Transverse colon (tissue), 4 donors: ENCODE data around the gene UQCC2. TPM values are rescaled to one million over a fixed set of nuclear protein-coding genes. Genes with fewer than 3 reads are reported as not detected.

Experiments used
- DNase-seq: peaks from one replicate; pipeline ENCODE4 v3.0.0-alpha.2; 2019
- H3K27ac ChIP-seq, 4 donors: fragments of 200-600 bp; sonication (generic); 2 replicates each; pipeline ENCODE4 v1.5.1; 2016 to 2018; ENCODE audit warnings: inconsistent platforms in 4 of 4
- H3K27me3 ChIP-seq: fragments of 200-600 bp; sonication (generic); 2 replicates; pipeline ENCODE4 v1.5.1; 2017; ENCODE audit warnings: inconsistent platforms
- H3K36me3 ChIP-seq, 4 donors: fragments of 200-600 bp; sonication (generic); 2 replicates each; pipeline ENCODE4 v1.5.1; 2017 to 2019; ENCODE audit warnings: inconsistent platforms in 4 of 4
- H3K4me1 ChIP-seq, 4 donors: fragments of 200-600 bp; sonication (generic); 2 replicates each; pipeline ENCODE4 v1.5.1; 2017 to 2020; ENCODE audit warnings: inconsistent platforms in 4 of 4
- H3K4me3 ChIP-seq, 4 donors: fragments of 200-600 bp; sonication (generic); 1 replicate in 1 of 4; 2 replicates in 3 of 4; pipeline versions ENCODE4 v1.5.1 to v1.6.1; 2017 to 2019; ENCODE audit warnings: inconsistent platforms in 4 of 4
- H3K9me3 ChIP-seq, 2 donors: fragments of 200-600 bp; sonication (generic); 2 replicates each; pipeline ENCODE4 v1.5.1; 2017 to 2019; ENCODE audit warnings: inconsistent platforms in 2 of 2
- CTCF ChIP-seq, 5 experiments: fragments of 200-600 bp in 3 of 5; fragments of 450-650 bp in 2 of 5; sonication (generic) in 3 of 5; IDR thresholded peaks; 1 replicate in 2 of 5; 2 replicates in 3 of 5; pipeline ENCODE4 v1.5.1; 2016 to 2017; ENCODE audit warnings: antibody characterized with exemption in 5 of 5, inconsistent platforms in 3 of 5, mild to moderate bottlenecking in 2 of 5, moderate library complexity in 1 of 5
- EP300 ChIP-seq: sonication (generic); formaldehyde crosslinking; IDR thresholded peaks from one replicate; pipeline ENCODE4 v1.6.1; 2017; ENCODE audit warnings: antibody characterized with exemption, low read depth
- POLR2A ChIP-seq: fragments of 450-650 bp; IDR thresholded peaks from one replicate; pipeline ENCODE4 v1.6.1; 2016; ENCODE audit warnings: antibody characterized with exemption, mild to moderate bottlenecking, moderate library complexity
- POLR2AphosphoS5 ChIP-seq, 3 donors: sonication (generic); formaldehyde crosslinking; IDR thresholded peaks; one replicate each; pipeline ENCODE4 v1.6.1; 2016; ENCODE audit warnings: antibody characterized with exemption in 3 of 3
- WGBS, 2 donors: methylation state at CpG; one replicate each; pipeline ENCODE4 v1.1.5; 2018; ENCODE audit warnings: low coverage in 1 of 2; 5-methylcytosine and 5-hydroxymethylcytosine counted together
- in situ Hi-C, 4 donors: fragments of 200-750 bp; cut with MboI; loops; one replicate each; pipeline versions ENCODE4 v1.15.0 to v1.15.1; 2017; ENCODE audit warnings: low sequenced_read_pairs in 3 of 4, low pct_ligation_motif_present in 1 of 4, low pct_unique_long_range_greater_than_20kb in 1 of 4
- intact Hi-C: fragments of 100-400 bp; cut with DNase I; formaldehyde crosslinking; loops from one replicate; pipeline ENCODE4 v1.15.1; 2023; ENCODE audit warnings: low total_unique reads
- total RNA-seq, 4 donors: library from RNA; depleted of rRNA; stranded (reverse); fragments of >200 nt; gene quantifications; one replicate each; pipeline ENCODE4 v1.1.0, GENCODE V29; 2016

The UQCC2 gene
- total RNA-seq, 4 donors from 2014 or later = 2.8 to 17.6 (median 8.8) TPM

- H3K27ac ChIP-seq = no peak overlapping the region
- TF ChIP-seq POLR2A (no peak), POLR2AphosphoS5 (IDR thresholded peaks at IDR 0.05) (no peak), EP300 (no peak), CTCF (IDR thresholded peaks at IDR 0.05) (no peak)
- WGBS, 2 donors = 71% methylated on average over 6 of the region's 6 CpGs; no CpG with 5 or more reads in 1 of the 2 donors
- no peaks in the 10 kb centered on the region for H3K4me1 ChIP-seq
- no peak for DNase-seq
- H3K9me3 ChIP-seq = no peaks in the 10 kb centered on the region
- no peak overlapping the region for H3K4me3 ChIP-seq
- intact Hi-C loops (loop anchor here (10.0 kb wide), 1 partner anchor 92 kb away; no protein-coding TSS in a partner anchor), in situ Hi-C loops (no loop called here)
- H3K27me3 ChIP-seq = no peaks in the 10 kb centered on the region
- peaks cover 0 to 25% (median 0%) of the 10 kb centered on the region in 4 donors for H3K36me3 ChIP-seq
Observed at GRCh38 chr6:33686225-33686924, 25.1 kb downstream of the UQCC2 start.

GRCh38 chr6:33685411-33686224 is 25.9 kb downstream of the UQCC2 start:
- TF ChIP-seq POLR2AphosphoS5 (IDR thresholded peaks at IDR 0.05) (no peak), CTCF (IDR thresholded peaks at IDR 0.05) (no peak), EP300 (no peak), POLR2A (no peak)
- Histone ChIP-seq H3K9me3 (no peaks in the 10 kb centered on the region), H3K36me3 (peaks cover 0 to 19% (median 0%) of the 10 kb centered on the region in 4 donors), H3K4me3 (no peak overlapping the region), H3K27me3 (no peaks in the 10 kb centered on the region), H3K4me1 (no peaks in the 10 kb centered on the region), H3K27ac (no peak overlapping the region)
- 94% methylated on average over 7 to 33 of the region's 38 CpGs for WGBS, 2 donors
- DNase-seq = no peak
- in situ Hi-C loops = no loop called here
- intact Hi-C loops = loop anchor here (10.0 kb wide), 1 partner anchor 91 kb away; no protein-coding TSS in a partner anchor

- Histone ChIP-seq H3K27me3 (no peaks in the 10 kb centered on the region), H3K27ac (no peak overlapping the region), H3K4me1 (no peaks in the 10 kb centered on the region), H3K9me3 (no peaks in the 10 kb centered on the region), H3K4me3 (no peak overlapping the region), H3K36me3 (peaks cover 0 to 19% (median 1%) of the 10 kb centered on the region in 4 donors)
- no peak for TF ChIP-seq CTCF (IDR thresholded peaks at IDR 0.05)
- no peak for TF ChIP-seq EP300
- TF ChIP-seq POLR2AphosphoS5 (IDR thresholded peaks at IDR 0.05) = no peak
- TF ChIP-seq POLR2A = no peak
- in situ Hi-C loops = no loop called here
- intact Hi-C loops = loop anchor here (10.0 kb wide), 1 partner anchor 90 kb away; no protein-coding TSS in a partner anchor
- 87 to 89% methylated on average over 4 to 7 of the region's 7 CpGs for WGBS, 2 donors
- DNase-seq = no peak
Observed at GRCh38 chr6:33684983-33685382, 26.5 kb downstream of the UQCC2 start.

- in situ Hi-C loops (no loop called here), intact Hi-C loops (loop anchor here (10.0 kb wide), 1 partner anchor 90 kb away; no protein-coding TSS in a partner anchor)
- no peak overlapping the region for H3K27ac ChIP-seq
- no peaks in the 10 kb centered on the region for H3K9me3 ChIP-seq
- H3K4me1 ChIP-seq = no peaks in the 10 kb centered on the region
- H3K4me3 ChIP-seq = no peak overlapping the region
- 89% methylated on average over 16 of the region's 16 CpGs; no CpG with 5 or more reads in 1 of the 2 donors for WGBS, 2 donors
- no peak for DNase-seq
- H3K27me3 ChIP-seq = no peaks in the 10 kb centered on the region
- TF ChIP-seq POLR2AphosphoS5 (IDR thresholded peaks at IDR 0.05) = no peak
- TF ChIP-seq CTCF (IDR thresholded peaks at IDR 0.05) = no peak
- no peak for TF ChIP-seq EP300
- no peak for TF ChIP-seq POLR2A
- H3K36me3 ChIP-seq = peaks cover 0 to 24% (median 2%) of the 10 kb centered on the region in 4 donors
Observed at GRCh38 chr6:33684428-33684896, 27.0 kb downstream of the UQCC2 start.
